Activated CD4-positive, alpha-beta T cell treated with anti-CD3 and anti-CD28 coated beads, Interleukin-2, amount 50 U/mL, for 24 hours (primary cell): ENCODE measurements around the gene SETD1A.

ENCODE experiments used
- DNase-seq, 2 donors: peaks; one replicate each; pipeline ENCODE4 v3.0.0-alpha.2; 2020; ENCODE audit warnings: low read depth in 1 of 2, low spot score in 1 of 2

SETD1A gene

GRCh38 chr16:30980959-30981358, 23.4 kb downstream of the SETD1A start:
- no peak for DNase-seq

GRCh38 chr16:30982548-30983288, 25.2 kb downstream of the SETD1A start:
- no peak for DNase-seq

- DNase-seq, result no peak
Measured at GRCh38 chr16:30983289-30983889, 25.8 kb downstream of the SETD1A start.

GRCh38 chr16:30983898-30984610, 26.5 kb downstream of the SETD1A start:
- DNase-seq, result no peak

GRCh38 chr16:30984669-30985400, 27.3 kb downstream of the SETD1A start, which contains the start of gene HSD3B7:
TSS of gene HSD3B7 (plus strand) at chr16:30985207. CDS start at chr16:30985659, 452 bp downstream.
- DNase-seq, result peak; percentile 66 to 76

GRCh38 chr16:30985401-30986128, 28.0 kb downstream of the SETD1A start:
- DNase-seq, result no peak

- DNase-seq, result no peak
Measured at GRCh38 chr16:30986129-30986991, 28.8 kb downstream of the SETD1A start.

GRCh38 chr16:30987581-30988190, 30.1 kb downstream of the SETD1A start:
- no peak for DNase-seq

- no peak for DNase-seq
Measured at GRCh38 chr16:30989469-30990047, 32.0 kb downstream of the SETD1A start.

GRCh38 chr16:30990105-30990504, 32.6 kb downstream of the SETD1A start:
- DNase-seq, result no peak

GRCh38 chr16:30991052-30991451, 33.5 kb downstream of the SETD1A start:
- no peak for DNase-seq

GRCh38 chr16:30992276-30992780, 34.8 kb downstream of the SETD1A start:
- DNase-seq, result no peak

GRCh38 chr16:30992931-30993816, 35.6 kb downstream of the SETD1A start:
- no peak for DNase-seq

GRCh38 chr16:30995927-30996323, 38.4 kb downstream of the SETD1A start:
- no peak for DNase-seq

GRCh38 chr16:30996324-30996984, 38.9 kb downstream of the SETD1A start:
- DNase-seq, result no peak

- peak; percentile 72 to 73 for DNase-seq
Measured at GRCh38 chr16:30996985-30997724, 39.6 kb downstream of the SETD1A start.
